ENCODE data around the gene GFER.
"Not testable (repeated sequence)": the region's sequence is repeated elsewhere in the genome, so short reads cannot be mapped to it uniquely, and the experiment has no call there.

Gene GFER

GRCh38 chr16:2023092-2024031 lies 39.4 kb downstream of the GFER start:
- H3K27ac ChIP-seq, result no peak overlapping the region
- DNase-seq (ENCODE audit: low read depth, low spot score), result no peak

- DNase-seq (ENCODE audit: low read depth, low spot score), result no peak
Observed at GRCh38 chr16:2024032-2024420, 40.0 kb downstream of the GFER start.

GRCh38 chr16:2025251-2025650 lies 41.3 kb downstream of the GFER start:
- DNase-seq (ENCODE audit: low read depth, low spot score), result no peak
- H3K27ac ChIP-seq, result no peak overlapping the region

More at GRCh38 chr16:2024032-2024420, 40.0 kb downstream of the GFER start:
- no peak overlapping the region for H3K27ac ChIP-seq

GRCh38 chr16:2025878-2026460 lies 42.0 kb downstream of the GFER start:
- no peak overlapping the region for H3K27ac ChIP-seq
- no peak for DNase-seq (ENCODE audit: low read depth, low spot score)

- peak within 1 kb of the TSS; percentile 23 for H3K27ac ChIP-seq
- DNase-seq (ENCODE audit: low read depth, low spot score), result no peak
Observed at GRCh38 chr16:2026461-2027023, 42.5 kb downstream of the GFER start, which contains the start of gene NHERF2. NHERF2 (plus strand) TSS chr16:2026902; CDS start chr16:2027006, 104 bp downstream.

GRCh38 chr16:2027024-2028010 lies 43.3 kb downstream of the GFER start:
- peak overlapping the region; percentile 23 for H3K27ac ChIP-seq
- no peak for DNase-seq (ENCODE audit: low read depth, low spot score)

- no peak overlapping the region for H3K27ac ChIP-seq
Observed at GRCh38 chr16:2028146-2028545, 44.2 kb downstream of the GFER start.

GRCh38 chr16:2028620-2029220 lies 44.7 kb downstream of the GFER start:
- H3K27ac ChIP-seq, result no peak overlapping the region
- DNase-seq (ENCODE audit: low read depth, low spot score), result no peak

More at GRCh38 chr16:2028146-2028545, 44.2 kb downstream of the GFER start:
- no peak for DNase-seq (ENCODE audit: low read depth, low spot score)

GRCh38 chr16:2029350-2029749 lies 45.4 kb downstream of the GFER start:
- H3K27ac ChIP-seq, result no peak overlapping the region
- no peak for DNase-seq (ENCODE audit: low read depth, low spot score)

- H3K27ac ChIP-seq, result no peak overlapping the region
- no peak for DNase-seq (ENCODE audit: low read depth, low spot score)
Observed at GRCh38 chr16:2030036-2030435, 46.0 kb downstream of the GFER start.

GRCh38 chr16:2031081-2031577 lies 47.1 kb downstream of the GFER start:
- DNase-seq (ENCODE audit: low read depth, low spot score), result no peak
- no peak overlapping the region for H3K27ac ChIP-seq

GRCh38 chr16:2032285-2033056 lies 48.5 kb downstream of the GFER start:
- no peak overlapping the region for H3K27ac ChIP-seq
- no peak for DNase-seq (ENCODE audit: low read depth, low spot score)

- H3K27ac ChIP-seq, result peak overlapping the region; percentile 2
Observed at GRCh38 chr16:2033057-2033908, 49.3 kb downstream of the GFER start.

GRCh38 chr16:2033909-2034695 lies 50.1 kb downstream of the GFER start:
- DNase-seq (ENCODE audit: low read depth, low spot score), result not testable (repeated sequence)
- H3K27ac ChIP-seq, result peak overlapping the region; percentile 2

More at GRCh38 chr16:2033057-2033908, 49.3 kb downstream of the GFER start:
- DNase-seq (ENCODE audit: low read depth, low spot score), result no peak

- no peak overlapping the region for H3K27ac ChIP-seq
- no peak for DNase-seq (ENCODE audit: low read depth, low spot score)
Observed at GRCh38 chr16:2034696-2035430, 50.9 kb downstream of the GFER start.

Data from epithelial cell of prostate (primary cell).